Astrocyte of the cerebellum (primary cell): ENCODE measurements around the gene INPP5A.

ENCODE experiments used
- DNase-seq: peaks from one replicate; pipeline ENCODE4 v3.0.0-alpha.2; 2011; ENCODE audit warnings: low read depth
- H3K4me3 ChIP-seq: 2 replicates; pipeline ENCODE4 v1.5.1; 2011; ENCODE audit warnings: mild to moderate bottlenecking, low read depth, low read length, moderate library complexity
- in situ Hi-C: cut with HindIII; loops from 2 replicates; pipeline ENCODE4 v1.10.0; 2017; ENCODE audit warnings: low sequenced_read_pairs
- TF ChIP-seq, protein P1 (sequence below): IDR thresholded peaks from 2 replicates; pipeline ENCODE4 v1.5.1; 2012; ENCODE audit warnings: low read length, low read depth, moderate library complexity, mild to moderate bottlenecking; ENCODE audit errors: missing control alignments

Gene INPP5A

DNA sequence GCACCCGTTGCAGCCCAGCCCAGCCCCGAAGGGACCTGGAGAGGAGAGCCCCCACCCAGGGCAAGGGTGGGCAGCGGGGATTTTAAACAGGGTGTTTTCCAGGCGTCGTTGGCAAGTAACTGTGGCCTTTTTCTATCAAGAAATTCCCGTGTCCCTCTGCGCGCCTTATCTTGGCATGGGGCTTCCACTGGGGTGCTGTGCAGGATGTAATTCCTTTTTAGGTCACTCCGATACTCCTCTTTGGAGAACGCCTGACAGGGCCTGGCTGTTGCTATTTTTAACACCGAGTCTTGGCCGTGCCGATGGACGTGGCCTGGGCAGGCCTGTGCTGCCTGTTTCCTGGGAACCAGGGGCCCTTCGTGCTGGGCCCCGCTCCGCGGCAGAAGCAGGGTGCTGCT, 93.8 kb downstream of the INPP5A start:
- H3K4me3 ChIP-seq = no peak overlapping the region
- TF ChIP-seq, protein P1, sequence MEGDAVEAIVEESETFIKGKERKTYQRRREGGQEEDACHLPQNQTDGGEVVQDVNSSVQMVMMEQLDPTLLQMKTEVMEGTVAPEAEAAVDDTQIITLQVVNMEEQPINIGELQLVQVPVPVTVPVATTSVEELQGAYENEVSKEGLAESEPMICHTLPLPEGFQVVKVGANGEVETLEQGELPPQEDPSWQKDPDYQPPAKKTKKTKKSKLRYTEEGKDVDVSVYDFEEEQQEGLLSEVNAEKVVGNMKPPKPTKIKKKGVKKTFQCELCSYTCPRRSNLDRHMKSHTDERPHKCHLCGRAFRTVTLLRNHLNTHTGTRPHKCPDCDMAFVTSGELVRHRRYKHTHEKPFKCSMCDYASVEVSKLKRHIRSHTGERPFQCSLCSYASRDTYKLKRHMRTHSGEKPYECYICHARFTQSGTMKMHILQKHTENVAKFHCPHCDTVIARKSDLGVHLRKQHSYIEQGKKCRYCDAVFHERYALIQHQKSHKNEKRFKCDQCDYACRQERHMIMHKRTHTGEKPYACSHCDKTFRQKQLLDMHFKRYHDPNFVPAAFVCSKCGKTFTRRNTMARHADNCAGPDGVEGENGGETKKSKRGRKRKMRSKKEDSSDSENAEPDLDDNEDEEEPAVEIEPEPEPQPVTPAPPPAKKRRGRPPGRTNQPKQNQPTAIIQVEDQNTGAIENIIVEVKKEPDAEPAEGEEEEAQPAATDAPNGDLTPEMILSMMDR = no peak
- in situ Hi-C loops = no loop called here
- DNase-seq = no peak

DNA sequence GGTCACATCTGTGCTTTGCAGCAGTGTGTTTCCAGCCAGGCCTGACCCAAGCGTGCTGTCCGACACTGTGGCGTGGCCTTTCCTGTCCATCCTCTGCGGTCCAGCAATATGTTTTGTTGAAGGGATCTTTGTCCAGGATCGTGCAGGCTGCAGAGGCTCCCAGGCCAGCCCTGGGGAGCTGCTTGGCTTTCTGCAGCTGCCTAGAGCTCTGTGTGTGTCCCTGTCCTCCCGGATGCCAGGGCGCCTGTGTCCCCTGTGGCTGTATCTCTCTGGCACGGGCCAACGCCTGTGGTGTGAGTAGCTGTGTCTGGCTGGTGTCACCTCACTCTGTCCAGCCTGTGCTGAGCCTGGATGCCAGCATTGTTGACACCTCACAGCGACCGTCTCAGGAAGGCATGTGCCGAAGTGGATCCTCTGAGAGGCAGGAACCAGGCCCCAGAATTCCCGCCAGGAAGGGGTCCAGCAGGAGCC, 94.5 kb downstream of the INPP5A start:
- no peak for DNase-seq

DNA sequence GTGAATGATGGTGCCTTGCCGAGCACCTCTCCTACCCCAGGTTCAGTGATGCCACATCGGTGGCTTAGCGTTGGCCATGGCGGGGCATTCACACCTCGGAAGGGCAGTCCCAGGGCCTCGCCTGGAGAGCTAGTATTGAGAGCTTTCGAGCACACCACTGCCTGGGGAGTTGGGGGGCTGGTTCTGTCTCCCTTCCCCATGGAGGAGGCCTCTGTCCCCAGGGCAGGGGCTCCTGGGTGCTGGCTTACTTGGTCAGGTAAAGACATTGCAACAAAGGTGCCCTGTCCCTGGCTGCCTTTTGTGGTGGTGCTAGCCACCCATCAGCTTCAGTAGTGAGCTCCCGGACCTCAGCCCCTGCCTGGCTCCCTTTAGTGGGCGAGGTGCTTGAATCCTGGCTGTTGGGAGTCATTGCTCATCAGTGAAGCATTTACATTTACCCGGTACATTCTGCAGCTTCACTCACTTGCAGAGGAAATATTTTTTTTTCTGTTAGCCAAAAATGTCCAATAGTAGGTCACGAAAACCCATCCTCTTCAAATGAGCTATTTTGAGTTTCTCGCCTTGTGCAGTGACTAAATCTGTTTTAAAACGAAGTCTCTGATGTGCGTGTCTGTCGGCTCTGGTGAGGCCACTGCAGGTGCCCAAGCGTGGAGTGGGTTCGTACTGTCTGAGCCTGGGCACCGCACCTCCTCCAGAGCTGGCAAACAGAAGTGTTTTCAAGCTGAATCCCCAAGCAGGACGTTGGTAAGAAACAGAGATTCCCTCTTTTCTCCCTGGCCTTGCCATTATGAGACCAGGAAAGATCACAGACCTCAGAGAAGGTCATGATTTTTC, 95.5 kb downstream of the INPP5A start:
- in situ Hi-C loops = no loop called here
- no peak overlapping the region for H3K4me3 ChIP-seq
- TF ChIP-seq, protein P1 = no peak
- DNase-seq = no peak

More for the DNA sequence above, 94.5 kb downstream of the INPP5A start:
- TF ChIP-seq, protein P1 = no peak
- in situ Hi-C loops = no loop called here
- no peak overlapping the region for H3K4me3 ChIP-seq

DNA sequence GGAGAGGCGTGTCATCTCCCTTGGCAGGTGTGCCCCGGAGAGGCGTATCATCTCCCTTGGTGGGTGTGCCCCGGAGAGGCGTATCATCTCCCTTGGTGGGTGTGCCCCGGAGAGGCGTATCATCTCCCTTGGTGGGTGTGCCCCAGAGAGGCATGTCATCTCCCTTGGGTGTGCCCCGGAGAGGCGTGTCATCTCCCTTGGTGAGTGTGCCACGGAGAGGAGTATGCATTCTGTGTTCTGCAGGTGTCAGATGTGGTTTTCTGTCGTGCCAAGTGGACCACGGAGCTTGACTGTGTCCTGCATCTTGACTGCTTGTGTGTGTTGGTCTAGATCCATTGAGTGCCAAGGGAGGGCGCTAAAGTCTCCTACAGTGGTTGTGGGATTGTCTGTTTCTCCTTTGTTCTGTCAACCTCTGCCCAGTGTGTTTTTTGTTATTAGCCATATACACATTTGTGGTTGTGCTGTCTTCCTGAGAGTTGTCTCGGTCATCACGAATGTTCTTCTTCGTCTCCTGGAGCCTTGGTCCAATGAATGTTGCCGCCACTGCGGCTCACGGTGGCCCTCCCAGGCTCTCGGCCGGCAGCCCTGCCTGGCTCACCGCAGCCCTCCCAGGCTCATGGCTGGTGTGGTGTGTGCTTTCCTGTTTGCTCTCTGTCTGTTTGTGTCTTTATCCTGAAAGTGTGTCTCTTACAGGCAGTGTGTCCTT, 96.8 kb downstream of the INPP5A start:
- no peak for DNase-seq
- TF ChIP-seq, protein P1 = no peak
- in situ Hi-C loops = no loop called here
- no peak overlapping the region for H3K4me3 ChIP-seq

DNA sequence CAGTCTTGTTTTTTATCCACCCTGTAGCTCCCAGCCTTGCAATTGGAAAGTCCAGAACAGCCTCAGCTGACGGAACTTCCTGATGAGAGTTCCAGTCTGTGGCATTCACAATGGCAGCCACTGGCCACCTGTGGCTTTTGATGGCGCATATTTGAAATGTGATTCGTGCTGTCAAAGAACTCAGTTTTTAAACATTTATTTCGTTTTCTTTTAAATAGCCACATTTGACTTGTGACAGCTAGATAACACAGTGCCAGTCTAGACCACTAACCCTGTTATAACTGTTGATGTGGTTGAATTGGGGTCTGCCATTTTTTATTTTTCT, 97.3 kb downstream of the INPP5A start:
- TF ChIP-seq, protein P1 = no peak
- no peak overlapping the region for H3K4me3 ChIP-seq
- DNase-seq = no peak
- in situ Hi-C loops = no loop called here

DNA sequence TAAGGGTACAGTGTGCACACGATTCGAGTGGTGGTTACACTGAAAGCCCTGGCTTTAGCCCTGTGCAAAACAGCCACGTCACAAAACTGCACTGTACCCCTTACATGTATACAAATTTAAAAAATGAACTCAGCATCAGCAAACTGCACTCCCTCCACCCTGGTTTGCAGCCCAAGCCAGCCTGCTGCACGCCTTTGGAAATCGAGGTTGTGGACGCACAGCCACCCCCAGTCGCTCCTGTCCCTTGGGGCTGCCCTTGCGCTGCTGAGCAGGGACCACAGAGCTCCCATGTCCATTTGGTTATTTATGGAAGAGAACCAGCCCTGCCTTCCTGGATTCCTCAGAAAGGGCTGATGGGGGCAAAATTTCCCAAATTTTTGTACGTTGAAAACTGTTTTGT, 98.8 kb downstream of the INPP5A start:
- no peak overlapping the region for H3K4me3 ChIP-seq
- in situ Hi-C loops = no loop called here
- TF ChIP-seq, protein P1 = no peak
- DNase-seq = no peak
